ENCODE results near the gene DSG1.

Gene DSG1

DNA sequence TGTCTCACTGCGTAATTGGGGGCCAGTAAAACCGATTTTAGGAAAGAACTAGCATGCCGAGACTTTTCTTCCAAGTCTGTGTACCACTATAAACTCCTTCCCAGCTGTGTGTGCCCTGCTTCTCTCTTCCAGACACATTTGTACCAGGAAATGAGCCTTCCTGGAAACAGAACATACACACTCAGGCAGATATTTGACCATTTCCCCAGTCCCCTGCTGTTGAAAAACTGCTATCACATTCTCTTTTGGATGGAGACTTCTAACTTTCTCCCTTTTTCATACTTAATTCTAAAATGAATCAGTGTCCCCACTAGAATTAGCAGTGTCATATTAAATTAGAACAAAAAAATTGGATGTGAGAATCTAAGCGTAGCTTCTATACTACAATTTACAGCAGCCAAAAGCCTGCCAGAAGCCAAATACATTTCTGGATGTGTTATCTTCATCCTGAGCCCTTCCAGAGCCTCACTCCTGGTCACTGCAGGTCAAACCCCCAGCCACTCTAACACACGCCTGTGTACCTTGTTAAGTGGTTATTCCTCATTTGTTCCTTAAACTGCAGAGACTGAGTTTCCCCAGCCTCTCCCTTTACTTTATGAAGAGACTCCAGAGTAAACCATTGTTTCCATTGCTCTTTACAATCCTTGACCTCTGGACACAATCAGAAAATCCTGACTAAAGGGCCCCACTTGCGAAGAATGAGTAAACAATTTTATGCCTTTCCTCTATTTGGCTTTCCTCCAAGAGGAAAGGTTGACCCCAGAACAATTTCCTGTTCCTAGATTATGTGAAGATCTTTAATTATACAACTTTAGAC, 79.0 kb downstream of the DSG1 start:
- no peak overlapping the region for H3K4me3 ChIP-seq (ENCODE audit: insufficient read length, low read depth)
- H3K9ac ChIP-seq (ENCODE audit: insufficient read length, low read depth) = no peak overlapping the region
- H3K27me3 ChIP-seq (ENCODE audit: insufficient read depth, insufficient read length) = no peaks in the 10 kb centered on the region
- H3K9me3 ChIP-seq (ENCODE audit: insufficient read depth, low read length) = no peaks in the 10 kb centered on the region
- no peaks in the 10 kb centered on the region for H3K4me1 ChIP-seq (ENCODE audit: insufficient read depth, insufficient read length)
- DNase-seq (ENCODE audit: low read depth, low spot score) = no peak
- no peak for TF ChIP-seq SUZ12 (IDR thresholded peaks at IDR 0.05; ENCODE audit: extremely low read depth, insufficient read depth, insufficient read length)
- no peaks in the 10 kb centered on the region for H3K36me3 ChIP-seq (ENCODE audit: insufficient read depth, insufficient read length, low read length)

DNA sequence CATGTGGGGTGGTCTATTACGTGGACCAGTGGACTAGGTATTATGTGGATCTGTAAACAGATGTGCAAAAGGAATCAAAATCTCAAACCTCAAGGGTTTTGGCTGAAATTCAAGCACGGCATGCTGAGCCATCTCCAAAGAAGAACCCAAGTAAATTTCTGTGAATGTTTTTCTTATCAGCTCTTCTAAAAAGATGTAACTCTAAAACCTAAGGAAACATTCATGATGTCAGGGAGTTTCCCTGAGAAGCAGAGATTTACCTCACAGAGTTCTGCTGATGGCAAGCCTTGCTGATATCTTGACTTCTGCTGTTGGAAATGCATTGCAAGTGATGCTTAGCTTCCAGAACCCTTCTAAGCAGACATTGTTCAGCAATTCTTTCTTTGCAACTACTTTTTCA, 80.2 kb downstream of the DSG1 start:
- Histone ChIP-seq H3K4me1 (ENCODE audit: insufficient read depth, insufficient read length) (no peaks in the 10 kb centered on the region), H3K36me3 (ENCODE audit: insufficient read depth, insufficient read length, low read length) (no peaks in the 10 kb centered on the region), H3K9ac (ENCODE audit: insufficient read length, low read depth) (no peak overlapping the region), H3K9me3 (ENCODE audit: insufficient read depth, low read length) (no peaks in the 10 kb centered on the region), H3K4me3 (ENCODE audit: insufficient read length, low read depth) (no peak overlapping the region), H3K27me3 (ENCODE audit: insufficient read depth, insufficient read length) (no peaks in the 10 kb centered on the region)
- no peak for DNase-seq (ENCODE audit: low read depth, low spot score)
- TF ChIP-seq YY1 (IDR thresholded peaks at IDR 0.05; ENCODE audit: insufficient read depth, insufficient read length) (no peak), SUZ12 (IDR thresholded peaks at IDR 0.05; ENCODE audit: extremely low read depth, insufficient read depth, insufficient read length) (no peak), ZNF274 (IDR thresholded peaks at IDR 0.05; ENCODE audit: low read depth, low read length) (no peak)

DNA sequence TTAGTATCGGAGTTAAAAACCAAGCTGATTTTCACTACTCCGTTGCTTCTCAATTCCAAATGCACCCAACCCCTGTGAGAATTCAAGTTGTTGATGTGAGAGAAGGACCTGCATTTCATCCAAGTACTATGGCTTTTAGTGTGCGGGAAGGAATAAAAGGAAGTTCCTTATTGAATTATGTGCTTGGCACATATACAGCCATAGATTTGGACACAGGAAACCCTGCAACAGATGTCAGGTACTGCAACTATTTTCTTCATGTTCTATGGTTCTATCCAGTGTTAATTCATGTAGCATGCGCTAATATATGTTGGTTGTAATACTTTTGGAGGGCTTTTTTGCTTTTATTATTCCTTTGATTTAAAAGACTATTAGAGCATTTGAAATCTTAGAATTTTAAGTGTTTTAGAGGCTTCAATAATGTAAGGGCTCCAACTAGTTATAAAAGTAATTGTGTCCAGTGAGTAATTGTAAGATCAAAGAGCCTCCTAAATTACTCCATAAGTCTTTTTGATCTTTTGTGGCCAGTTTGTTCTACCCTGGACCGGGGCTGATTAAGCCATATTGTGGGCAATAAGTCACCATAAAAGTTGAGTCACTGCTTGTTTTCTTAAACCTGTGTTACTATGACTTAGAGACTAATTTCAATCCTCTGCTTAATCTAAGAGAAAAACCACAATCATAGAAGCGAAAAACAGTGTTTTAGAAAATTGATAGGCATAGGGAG, 81.5 kb downstream of the DSG1 start:
- no peak for DNase-seq (ENCODE audit: low read depth, low spot score)
- H3K9me3 ChIP-seq (ENCODE audit: insufficient read depth, low read length) = no peaks in the 10 kb centered on the region
- no peaks in the 10 kb centered on the region for H3K27me3 ChIP-seq (ENCODE audit: insufficient read depth, insufficient read length)
- H3K36me3 ChIP-seq (ENCODE audit: insufficient read depth, insufficient read length, low read length) = no peaks in the 10 kb centered on the region
- TF ChIP-seq ZNF274 (IDR thresholded peaks at IDR 0.05; ENCODE audit: low read depth, low read length) = no peak
- no peak for TF ChIP-seq SUZ12 (IDR thresholded peaks at IDR 0.05; ENCODE audit: extremely low read depth, insufficient read depth, insufficient read length)
- no peak for TF ChIP-seq YY1 (IDR thresholded peaks at IDR 0.05; ENCODE audit: insufficient read depth, insufficient read length)
- H3K4me3 ChIP-seq (ENCODE audit: insufficient read length, low read depth) = no peak overlapping the region
- H3K4me1 ChIP-seq (ENCODE audit: insufficient read depth, insufficient read length) = no peaks in the 10 kb centered on the region
- no peak overlapping the region for H3K9ac ChIP-seq (ENCODE audit: insufficient read length, low read depth)

- Histone ChIP-seq H3K36me3 (ENCODE audit: insufficient read depth, insufficient read length, low read length) (no peaks in the 10 kb centered on the region), H3K9me3 (ENCODE audit: insufficient read depth, low read length) (no peaks in the 10 kb centered on the region), H3K9ac (ENCODE audit: insufficient read length, low read depth) (no peak overlapping the region), H3K4me1 (ENCODE audit: insufficient read depth, insufficient read length) (no peaks in the 10 kb centered on the region), H3K27me3 (ENCODE audit: insufficient read depth, insufficient read length) (no peaks in the 10 kb centered on the region), H3K4me3 (ENCODE audit: insufficient read length, low read depth) (no peak overlapping the region)
- no peak for DNase-seq (ENCODE audit: low read depth, low spot score)
- TF ChIP-seq YY1 (IDR thresholded peaks at IDR 0.05; ENCODE audit: insufficient read depth, insufficient read length) (no peak), ZNF274 (IDR thresholded peaks at IDR 0.05; ENCODE audit: low read depth, low read length) (no peak), SUZ12 (IDR thresholded peaks at IDR 0.05; ENCODE audit: extremely low read depth, insufficient read depth, insufficient read length) (no peak)
Observed at GRCh38 chr18:31401156-31402025, 83.4 kb downstream of the DSG1 start.

DNA sequence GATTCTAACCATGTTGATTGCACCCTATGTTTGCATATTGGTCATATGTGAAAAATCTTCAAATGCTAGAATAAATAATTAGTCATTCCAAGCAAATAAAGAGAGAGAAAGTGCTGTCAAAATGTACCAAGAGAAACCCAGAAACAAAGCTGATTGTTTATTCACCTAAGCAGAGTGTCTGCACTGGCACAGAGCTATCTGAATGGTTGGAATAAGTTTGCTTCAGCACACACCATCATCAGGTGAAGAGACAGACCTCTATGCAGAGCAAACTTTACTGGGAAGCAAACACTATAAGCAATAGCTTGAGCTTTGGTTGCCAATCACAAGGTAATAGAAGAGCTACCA, 84.0 kb downstream of the DSG1 start:
- no peak overlapping the region for H3K4me3 ChIP-seq (ENCODE audit: insufficient read length, low read depth)
- H3K27me3 ChIP-seq (ENCODE audit: insufficient read depth, insufficient read length) = no peaks in the 10 kb centered on the region
- no peaks in the 10 kb centered on the region for H3K9me3 ChIP-seq (ENCODE audit: insufficient read depth, low read length)
- H3K4me1 ChIP-seq (ENCODE audit: insufficient read depth, insufficient read length) = no peaks in the 10 kb centered on the region
- H3K36me3 ChIP-seq (ENCODE audit: insufficient read depth, insufficient read length, low read length) = no peaks in the 10 kb centered on the region
- H3K9ac ChIP-seq (ENCODE audit: insufficient read length, low read depth) = no peak overlapping the region
- no peak for TF ChIP-seq SUZ12 (IDR thresholded peaks at IDR 0.05; ENCODE audit: extremely low read depth, insufficient read depth, insufficient read length)
- no peak for TF ChIP-seq YY1 (IDR thresholded peaks at IDR 0.05; ENCODE audit: insufficient read depth, insufficient read length)
- TF ChIP-seq ZNF274 (IDR thresholded peaks at IDR 0.05; ENCODE audit: low read depth, low read length) = no peak
- DNase-seq (ENCODE audit: low read depth, low spot score) = no peak

GRCh38 chr18:31403409-31403808, 85.4 kb downstream of the DSG1 start:
- H3K4me1 ChIP-seq (ENCODE audit: insufficient read depth, insufficient read length) = no peaks in the 10 kb centered on the region
- no peaks in the 10 kb centered on the region for H3K36me3 ChIP-seq (ENCODE audit: insufficient read depth, insufficient read length, low read length)
- no peaks in the 10 kb centered on the region for H3K27me3 ChIP-seq (ENCODE audit: insufficient read depth, insufficient read length)
- no peak overlapping the region for H3K4me3 ChIP-seq (ENCODE audit: insufficient read length, low read depth)
- no peaks in the 10 kb centered on the region for H3K9me3 ChIP-seq (ENCODE audit: insufficient read depth, low read length)
- H3K9ac ChIP-seq (ENCODE audit: insufficient read length, low read depth) = no peak overlapping the region
- no peak for DNase-seq (ENCODE audit: low read depth, low spot score)
- TF ChIP-seq YY1 (IDR thresholded peaks at IDR 0.05; ENCODE audit: insufficient read depth, insufficient read length) = no peak
- no peak for TF ChIP-seq ZNF274 (IDR thresholded peaks at IDR 0.05; ENCODE audit: low read depth, low read length)
- TF ChIP-seq SUZ12 (IDR thresholded peaks at IDR 0.05; ENCODE audit: extremely low read depth, insufficient read depth, insufficient read length) = no peak
